SJSA1 (cell line): ENCODE measurements around the gene ACTR2. TPM values are rescaled to one million over a fixed set of nuclear protein-coding genes. Genes with fewer than 3 reads are reported as not detected.
"Not testable (repeated sequence)": the region's sequence is repeated elsewhere in the genome, so short reads cannot be mapped to it uniquely, and the experiment has no call there.

Source experiments
- DNase-seq, 2 experiments: peaks; one replicate each; pipeline ENCODE4 v3.0.0-alpha.2; 2015 to 2020; ENCODE audit warnings: low spot score in 2 of 2, low read depth in 1 of 2
- H3K27ac ChIP-seq: fragments of 250-450 bp; sonication (Bioruptor Pico); 2 replicates; pipeline ENCODE4 v1.5.1; 2020; ENCODE audit warnings: mild to moderate bottlenecking, moderate library complexity
- H3K27me3 ChIP-seq: fragments of 250-450 bp; sonication (Bioruptor Pico); replicated peaks from 2 replicates; pipeline ENCODE4 v1.5.1; 2020; ENCODE audit warnings: mild to moderate bottlenecking, moderate library complexity
- H3K36me3 ChIP-seq: fragments of 250-450 bp; sonication (Bioruptor Pico); 2 replicates; pipeline ENCODE4 v1.5.1; 2020; ENCODE audit warnings: mild to moderate bottlenecking
- H3K4me1 ChIP-seq: fragments of 250-450 bp; sonication (Bioruptor Pico); replicated peaks from 2 replicates; pipeline ENCODE4 v1.6.1; 2021; ENCODE audit warnings: mild to moderate bottlenecking
- H3K4me3 ChIP-seq: fragments of 250-450 bp; sonication (Bioruptor Pico); 2 replicates; pipeline ENCODE4 v1.5.1; 2020; ENCODE audit warnings: mild to moderate bottlenecking
- H3K9me3 ChIP-seq: fragments of 250-450 bp; sonication (Bioruptor Pico); replicated peaks from 2 replicates; pipeline ENCODE4 v1.5.1; 2020; ENCODE audit warnings: mild to moderate bottlenecking
- total RNA-seq: library from RNA; depleted of rRNA; stranded (reverse); fragments of >200 nt; shearing (Covaris generic); gene quantifications from 2 replicates; pipeline ENCODE4 v1.2.3, GENCODE V29; 2014

The ACTR2 gene
- total RNA-seq, 1 experiment from 2014 or later: 150 TPM

DNA sequence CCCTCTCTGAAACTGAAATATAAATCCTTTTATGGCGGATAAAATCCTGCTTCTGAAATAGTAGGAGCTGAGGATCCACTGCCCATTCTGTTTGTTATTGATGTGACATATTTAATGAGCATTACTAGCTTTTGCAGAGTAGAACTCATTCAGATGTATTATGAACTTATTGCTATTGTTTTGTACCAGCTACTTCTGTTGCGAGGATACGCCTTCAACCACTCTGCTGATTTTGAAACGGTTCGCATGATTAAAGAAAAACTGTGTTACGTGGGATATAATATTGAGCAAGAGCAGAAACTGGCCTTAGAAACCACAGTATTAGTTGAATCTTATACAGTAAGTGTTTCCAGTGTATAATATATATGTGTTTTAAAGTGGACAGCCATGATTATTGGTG lies 27.7 kb downstream of the ACTR2 start:
- Histone ChIP-seq H3K9me3 (no peaks in the 10 kb centered on the region), H3K4me3 (no peak overlapping the region), H3K27ac (no peak overlapping the region), H3K36me3 (peaks cover 85% of the 10 kb centered on the region), H3K27me3 (no peaks in the 10 kb centered on the region), H3K4me1 (no peaks in the 10 kb centered on the region)
- DNase-seq: no peak

DNA sequence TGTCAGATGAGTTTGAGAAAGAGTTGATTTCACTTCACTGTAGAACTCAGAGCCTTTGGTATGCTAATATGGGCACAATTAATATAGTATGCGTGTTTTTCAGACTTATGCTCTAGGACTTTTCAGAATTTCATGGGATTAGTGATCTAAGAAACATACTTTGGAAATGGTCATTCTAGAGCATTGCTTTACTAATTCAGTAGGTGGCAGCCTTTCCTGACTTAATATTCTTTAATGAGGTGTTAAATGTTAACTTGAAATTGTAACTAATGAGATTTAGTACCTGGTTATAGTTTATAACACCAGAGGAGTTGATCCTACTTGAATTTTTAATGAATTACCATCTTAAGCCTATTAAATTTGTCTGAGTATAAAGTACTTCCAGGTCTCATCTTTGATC lies 28.4 kb downstream of the ACTR2 start:
- no peaks in the 10 kb centered on the region for H3K27me3 ChIP-seq
- H3K36me3 ChIP-seq: peaks cover 84% of the 10 kb centered on the region
- H3K9me3 ChIP-seq: no peaks in the 10 kb centered on the region
- DNase-seq: no peak
- no peaks in the 10 kb centered on the region for H3K4me1 ChIP-seq
- no peak overlapping the region for H3K4me3 ChIP-seq
- H3K27ac ChIP-seq: no peak overlapping the region

GRCh38 chr2:65257866-65258265 lies 30.2 kb downstream of the ACTR2 start:
- DNase-seq, H3K27me3 ChIP-seq, H3K27ac ChIP-seq, H3K4me3 ChIP-seq, H3K9me3 ChIP-seq, H3K4me1 ChIP-seq: not testable (repeated sequence)
- peaks cover 85% of the 10 kb centered on the region for H3K36me3 ChIP-seq

DNA sequence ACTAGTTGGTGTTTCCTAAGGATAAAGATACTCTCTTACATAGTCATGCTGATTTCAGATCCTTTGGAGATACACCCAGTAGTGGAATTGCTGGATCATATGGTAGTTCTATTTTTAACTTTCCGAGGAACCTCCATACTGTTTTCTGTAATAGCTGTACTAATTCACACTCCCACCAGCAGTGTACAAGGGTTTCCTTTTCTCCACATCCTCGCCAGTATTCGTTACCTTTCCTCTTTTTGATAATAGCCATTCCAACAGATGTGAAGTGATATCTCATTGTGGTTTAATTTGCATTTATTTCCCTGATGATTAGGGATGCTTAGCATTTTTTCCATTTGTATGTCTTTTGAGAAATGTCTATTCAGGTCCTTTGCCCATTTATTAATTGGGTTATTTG lies 34.0 kb downstream of the ACTR2 start:
- Histone ChIP-seq H3K27ac (no peak overlapping the region), H3K4me1 (peaks cover 8% of the 10 kb centered on the region), H3K9me3 (no peaks in the 10 kb centered on the region), H3K27me3 (no peaks in the 10 kb centered on the region), H3K36me3 (peaks cover 79% of the 10 kb centered on the region), H3K4me3 (no peak overlapping the region)
- no peak for DNase-seq

DNA sequence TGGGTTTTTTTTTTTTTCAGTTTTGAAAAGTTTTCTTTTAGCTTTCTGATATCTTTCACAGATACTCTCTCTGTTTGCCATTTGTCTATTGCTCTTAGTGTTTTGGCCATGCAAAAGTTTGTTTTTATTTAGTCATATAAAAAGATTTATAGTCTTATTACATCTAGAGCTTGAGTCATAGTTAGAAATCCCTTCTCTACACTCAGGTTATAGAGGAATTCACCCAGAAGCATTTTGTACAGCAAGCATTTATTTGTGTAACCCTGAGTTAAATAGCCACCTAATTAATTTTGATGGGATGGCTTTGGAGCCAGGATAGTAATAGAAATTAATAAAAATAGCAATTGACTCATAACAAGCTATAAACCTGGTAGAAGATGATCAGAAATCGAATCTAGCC lies 35.6 kb downstream of the ACTR2 start:
- no peaks in the 10 kb centered on the region for H3K9me3 ChIP-seq
- peaks cover 20% of the 10 kb centered on the region for H3K4me1 ChIP-seq
- no peak overlapping the region for H3K4me3 ChIP-seq
- H3K27ac ChIP-seq: no peak overlapping the region
- no peaks in the 10 kb centered on the region for H3K27me3 ChIP-seq
- H3K36me3 ChIP-seq: peaks cover 85% of the 10 kb centered on the region
- DNase-seq: no peak

- Histone ChIP-seq H3K4me3 (no peak overlapping the region), H3K27me3 (no peaks in the 10 kb centered on the region), H3K36me3 (peaks cover 81% of the 10 kb centered on the region), H3K4me1 (peaks cover 20% of the 10 kb centered on the region), H3K9me3 (no peaks in the 10 kb centered on the region), H3K27ac (no peak overlapping the region)
- DNase-seq: no peak
Measured at GRCh38 chr2:65263986-65264385, 36.4 kb downstream of the ACTR2 start.

DNA sequence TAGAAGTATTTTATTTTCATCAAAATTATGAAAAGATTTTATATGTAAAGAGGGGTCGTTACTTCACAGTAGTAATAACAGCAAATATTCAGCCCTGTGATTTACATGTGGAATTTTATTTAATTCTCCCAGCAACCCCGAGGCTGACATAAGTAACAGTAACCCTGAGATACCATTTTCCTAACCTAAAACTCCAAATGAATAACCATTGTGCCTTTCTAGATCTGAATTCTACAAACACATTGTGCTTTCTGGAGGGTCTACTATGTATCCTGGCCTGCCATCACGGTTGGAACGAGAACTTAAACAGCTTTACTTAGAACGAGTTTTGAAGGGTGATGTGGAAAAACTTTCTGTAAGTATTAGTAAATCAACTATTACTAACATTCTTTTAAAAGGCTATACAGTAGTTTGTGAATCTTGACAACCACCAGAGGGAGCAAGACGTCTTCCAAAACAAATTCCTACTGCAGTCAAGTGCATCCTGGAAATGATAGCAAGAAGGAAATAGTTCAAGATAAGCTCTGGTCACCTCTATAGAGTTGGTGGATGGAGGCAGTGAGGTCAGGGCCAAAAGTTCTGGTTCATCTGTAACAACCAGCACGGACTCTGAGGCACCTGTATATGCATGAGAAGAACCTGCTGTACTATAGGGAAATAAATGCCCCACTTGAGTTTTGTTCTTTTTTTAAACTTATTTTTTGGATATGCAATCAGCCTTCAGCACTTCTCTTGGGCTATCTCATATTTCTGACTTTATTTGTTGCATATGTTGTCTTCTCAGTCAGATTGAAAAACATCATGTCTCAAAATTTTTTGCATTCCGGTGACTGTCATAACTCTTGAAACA lies 37.4 kb downstream of the ACTR2 start:
- no peaks in the 10 kb centered on the region for H3K9me3 ChIP-seq
- no peak overlapping the region for H3K27ac ChIP-seq
- H3K4me1 ChIP-seq: peaks cover 20% of the 10 kb centered on the region
- H3K27me3 ChIP-seq: no peaks in the 10 kb centered on the region
- DNase-seq: peak in 1 of 2 experiments; percentile 60
- peaks cover 70% of the 10 kb centered on the region for H3K36me3 ChIP-seq
- no peak overlapping the region for H3K4me3 ChIP-seq

GRCh38 chr2:65265671-65266045 lies 38.0 kb downstream of the ACTR2 start:
- DNase-seq: no peak
- H3K27me3 ChIP-seq: no peaks in the 10 kb centered on the region
- H3K4me3 ChIP-seq: no peak overlapping the region
- peaks cover 20% of the 10 kb centered on the region for H3K4me1 ChIP-seq
- H3K9me3 ChIP-seq: no peaks in the 10 kb centered on the region
- no peak overlapping the region for H3K27ac ChIP-seq
- H3K36me3 ChIP-seq: peaks cover 66% of the 10 kb centered on the region

- Histone ChIP-seq H3K9me3 (no peaks in the 10 kb centered on the region), H3K4me3 (no peak overlapping the region), H3K4me1 (peaks cover 20% of the 10 kb centered on the region), H3K27me3 (no peaks in the 10 kb centered on the region), H3K36me3 (peaks cover 61% of the 10 kb centered on the region), H3K27ac (peak overlapping the region; percentile 4; the same call in 1 of the 2 replicates)
- peak in 1 of 2 experiments; percentile 24 for DNase-seq
Measured at GRCh38 chr2:65267008-65267407, 39.4 kb downstream of the ACTR2 start.

DNA sequence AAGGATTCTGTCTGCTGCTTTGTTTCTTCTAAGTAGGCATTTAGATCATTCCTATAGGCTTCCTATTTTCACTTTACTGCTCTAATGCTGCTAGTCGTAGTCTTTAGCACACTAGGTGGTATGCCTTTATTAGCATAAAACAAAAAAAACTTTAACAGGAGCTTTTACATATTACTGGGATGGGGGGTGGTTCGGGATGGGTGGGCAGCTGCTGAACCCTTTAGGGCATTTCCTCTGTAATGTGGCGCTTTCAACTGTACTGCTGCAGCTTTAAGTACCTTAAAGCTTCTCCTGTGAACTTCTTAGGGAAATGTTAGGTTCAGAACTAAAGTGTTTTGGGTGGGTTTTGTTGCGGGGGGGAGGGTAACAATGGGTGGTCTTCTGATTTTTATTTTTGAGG lies 41.3 kb downstream of the ACTR2 start:
- Histone ChIP-seq H3K27ac (no peak overlapping the region), H3K4me3 (no peak overlapping the region), H3K9me3 (no peaks in the 10 kb centered on the region), H3K27me3 (no peaks in the 10 kb centered on the region), H3K4me1 (peaks cover 20% of the 10 kb centered on the region), H3K36me3 (peaks cover 66% of the 10 kb centered on the region)
- no peak for DNase-seq

DNA sequence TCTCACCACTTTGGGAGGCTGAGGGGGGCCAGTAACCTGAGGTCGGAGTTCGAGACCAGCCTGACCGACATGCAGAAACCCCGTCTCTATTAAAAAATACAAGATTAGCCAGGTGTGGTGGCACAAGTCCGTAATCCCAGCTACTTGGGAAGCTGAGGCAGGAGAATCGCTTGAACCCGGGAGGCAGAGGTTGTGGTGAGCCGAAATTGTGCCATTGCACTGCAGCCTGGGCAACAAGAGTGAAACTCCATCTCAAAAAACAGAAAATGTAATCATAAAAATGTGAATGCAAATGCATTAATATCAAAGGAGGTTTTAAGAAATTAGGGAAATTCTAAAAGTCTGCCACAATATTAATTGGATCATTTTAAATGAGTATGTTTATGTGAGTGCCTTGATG lies 45.7 kb downstream of the ACTR2 start:
- DNase-seq: no peak
- H3K9me3 ChIP-seq: no peaks in the 10 kb centered on the region
- H3K4me1 ChIP-seq: peaks cover 6% of the 10 kb centered on the region

GRCh38 chr2:65275141-65275915 lies 47.7 kb downstream of the ACTR2 start:
- H3K36me3 ChIP-seq: peaks cover 36% of the 10 kb centered on the region
- H3K4me3 ChIP-seq: no peak overlapping the region
- H3K4me1 ChIP-seq: peaks cover 16% of the 10 kb centered on the region
- no peaks in the 10 kb centered on the region for H3K9me3 ChIP-seq
- no peak overlapping the region for H3K27ac ChIP-seq
- no peak for DNase-seq
- no peaks in the 10 kb centered on the region for H3K27me3 ChIP-seq

More for the DNA sequence above, 45.7 kb downstream of the ACTR2 start:
- no peak overlapping the region for H3K4me3 ChIP-seq
- H3K27ac ChIP-seq: no peak overlapping the region
- H3K36me3 ChIP-seq: peaks cover 38% of the 10 kb centered on the region
- H3K27me3 ChIP-seq: no peaks in the 10 kb centered on the region

- H3K36me3 ChIP-seq: peaks cover 32% of the 10 kb centered on the region
- no peak overlapping the region for H3K4me3 ChIP-seq
- H3K4me1 ChIP-seq: peaks cover 16% of the 10 kb centered on the region
- H3K27me3 ChIP-seq: no peaks in the 10 kb centered on the region
- DNase-seq: no peak
- H3K9me3 ChIP-seq: no peaks in the 10 kb centered on the region
- no peak overlapping the region for H3K27ac ChIP-seq
Measured at GRCh38 chr2:65276609-65277008, 49.0 kb downstream of the ACTR2 start.

GRCh38 chr2:65277118-65277517 lies 49.5 kb downstream of the ACTR2 start:
- H3K4me3 ChIP-seq: no peak overlapping the region
- DNase-seq: no peak
- no peaks in the 10 kb centered on the region for H3K27me3 ChIP-seq
- H3K9me3 ChIP-seq: no peaks in the 10 kb centered on the region
- peaks cover 16% of the 10 kb centered on the region for H3K4me1 ChIP-seq
- peaks cover 27% of the 10 kb centered on the region for H3K36me3 ChIP-seq
- H3K27ac ChIP-seq: no peak overlapping the region
